ENCODE data around the gene E4F1.

Gene E4F1

GRCh38 chr16:2188395-2188794 lies 35.0 kb upstream of the E4F1 start:
- no peak for TF ChIP-seq CTCF (IDR thresholded peaks at IDR 0.05; ENCODE audit: control insufficient read depth, extremely low read depth, insufficient read depth)
- no peak for DNase-seq (ENCODE audit: low read depth)
- no peak overlapping the region for H3K4me3 ChIP-seq (ENCODE audit: low read depth, low read length)

- no peak for DNase-seq (ENCODE audit: low read depth)
- TF ChIP-seq CTCF (IDR thresholded peaks at IDR 0.05; ENCODE audit: control insufficient read depth, extremely low read depth, insufficient read depth): no peak
- H3K4me3 ChIP-seq (ENCODE audit: low read depth, low read length): no peak overlapping the region
Measured at GRCh38 chr16:2189252-2189893, 34.0 kb upstream of the E4F1 start.

- no peak for DNase-seq (ENCODE audit: low read depth)
- no peak for TF ChIP-seq CTCF (IDR thresholded peaks at IDR 0.05; ENCODE audit: control insufficient read depth, extremely low read depth, insufficient read depth)
Measured at GRCh38 chr16:2190002-2190658, 33.3 kb upstream of the E4F1 start.

GRCh38 chr16:2190659-2191445 lies 32.5 kb upstream of the E4F1 start:
- no peak for DNase-seq (ENCODE audit: low read depth)
- no peak overlapping the region for H3K4me3 ChIP-seq (ENCODE audit: low read depth, low read length)
- TF ChIP-seq CTCF (IDR thresholded peaks at IDR 0.05; ENCODE audit: control insufficient read depth, extremely low read depth, insufficient read depth): no peak

More at GRCh38 chr16:2190002-2190658, 33.3 kb upstream of the E4F1 start:
- H3K4me3 ChIP-seq (ENCODE audit: low read depth, low read length): no peak overlapping the region

GRCh38 chr16:2191446-2191706 lies 32.0 kb upstream of the E4F1 start:
- DNase-seq (ENCODE audit: low read depth): no peak
- TF ChIP-seq CTCF (IDR thresholded peaks at IDR 0.05; ENCODE audit: control insufficient read depth, extremely low read depth, insufficient read depth): no peak
- H3K4me3 ChIP-seq (ENCODE audit: low read depth, low read length): no peak overlapping the region

- no peak overlapping the region for H3K4me3 ChIP-seq (ENCODE audit: low read depth, low read length)
- no peak for TF ChIP-seq CTCF (IDR thresholded peaks at IDR 0.05; ENCODE audit: control insufficient read depth, extremely low read depth, insufficient read depth)
- DNase-seq (ENCODE audit: low read depth): no peak
Measured at GRCh38 chr16:2194166-2194834, 29.1 kb upstream of the E4F1 start.

Measured in LNCaP clone FGC (cell line).